HepG2 (cell line): ENCODE data around the gene DPM1. TPM values are rescaled to one million over a fixed set of nuclear protein-coding genes. Genes with fewer than 3 reads are reported as not detected.

Experiments used
- CAMTA2 ChIP-seq: sonication (generic); formaldehyde crosslinking; IDR thresholded peaks from 2 replicates; pipeline ENCODE4 v1.4.0; 2020; ENCODE audit warnings: mild to moderate bottlenecking, missing genetic modification reagents, borderline replicate concordance
- DPF2 ChIP-seq: sonication (generic); formaldehyde crosslinking; IDR thresholded peaks from 2 replicates; pipeline ENCODE4 v1.4.0; 2020; ENCODE audit warnings: mild to moderate bottlenecking, low read depth, missing genetic modification reagents, borderline replicate concordance
- FOXM1 ChIP-seq: sonication (generic); formaldehyde crosslinking; IDR thresholded peaks from 2 replicates; pipeline ENCODE4 v1.5.0; 2020; ENCODE audit warnings: missing genetic modification reagents
- IRX3 ChIP-seq: sonication (generic); formaldehyde crosslinking; IDR thresholded peaks from 2 replicates; pipeline ENCODE4 v1.8.1; 2023; ENCODE audit warnings: mild to moderate bottlenecking, low read depth, missing genetic modification reagents, borderline replicate concordance
- KAT7 ChIP-seq: IDR thresholded peaks from 2 replicates; pipeline ENCODE4 v1.6.1; 2018; ENCODE audit warnings: borderline replicate concordance, missing compliant biosample characterization
- POGZ ChIP-seq: sonication (generic); formaldehyde crosslinking; IDR thresholded peaks from 2 replicates; pipeline ENCODE4 v1.4.0; 2020; ENCODE audit warnings: mild to moderate bottlenecking, missing genetic modification reagents
- POLR2AphosphoS2 ChIP-seq: IDR thresholded peaks from 2 replicates; pipeline ENCODE4 v1.6.1; 2011; ENCODE audit warnings: low read depth, low read length, improper control_type of control experiment
- SMARCC2 ChIP-seq: fragments of 450-650 bp; IDR thresholded peaks from 2 replicates; pipeline ENCODE4 v1.6.1; 2017; ENCODE audit warnings: antibody characterized with exemption, mild to moderate bottlenecking
- SRSF9 ChIP-seq: fragments of 200-400 bp; formaldehyde crosslinking; IDR thresholded peaks from 2 replicates; pipeline ENCODE4 v1.6.1; 2018; ENCODE audit warnings: borderline replicate concordance, mild to moderate bottlenecking, low read depth, low read length; ENCODE audit not compliant: insufficient read depth, poor library complexity, severe bottlenecking
- TAF15 ChIP-seq: fragments of 200-400 bp; formaldehyde crosslinking; IDR thresholded peaks from one replicate; pipeline ENCODE4 v1.6.1; 2018; ENCODE audit warnings: mild to moderate bottlenecking, low read depth, low read length; ENCODE audit not compliant: poor library complexity, severe bottlenecking
- TEAD2 ChIP-seq: sonication (generic); formaldehyde crosslinking; IDR thresholded peaks from 2 replicates; pipeline ENCODE4 v1.9.0; 2021; ENCODE audit warnings: missing genetic modification reagents
- TRIM24 ChIP-seq: sonication (generic); formaldehyde crosslinking; IDR thresholded peaks from 2 replicates; pipeline ENCODE4 v1.8.0; 2022; ENCODE audit warnings: mild to moderate bottlenecking, missing genetic modification reagents
- XBP1 ChIP-seq: sonication (generic); formaldehyde crosslinking; IDR thresholded peaks from 2 replicates; pipeline ENCODE4 v1.5.0; 2020; ENCODE audit warnings: missing genetic modification reagents
- ZNF205 ChIP-seq: IDR thresholded peaks from 2 replicates; pipeline ENCODE4 v1.6.1; 2018; ENCODE audit warnings: missing biosample characterization, missing genetic modification reagents
- ZNF282 ChIP-seq: fragments of 450-650 bp; IDR thresholded peaks from 2 replicates; pipeline ENCODE4 v1.6.1; 2018; ENCODE audit not compliant: partially characterized antibody
- ZNF292 ChIP-seq: sonication (generic); formaldehyde crosslinking; IDR thresholded peaks from 2 replicates; pipeline ENCODE4 v1.8.1; 2022; ENCODE audit warnings: mild to moderate bottlenecking, low read depth, missing genetic modification reagents, borderline replicate concordance
- ZNF567 ChIP-seq: sonication (generic); formaldehyde crosslinking; IDR thresholded peaks from 2 replicates; pipeline ENCODE4 v1.8.1; 2023; ENCODE audit warnings: mild to moderate bottlenecking, missing genetic modification reagents, borderline replicate concordance
- ZNF580 ChIP-seq: IDR thresholded peaks from 2 replicates; pipeline ENCODE4 v1.6.1; 2016; ENCODE audit warnings: low read depth, borderline replicate concordance
- ZNF703 ChIP-seq: sonication (generic); formaldehyde crosslinking; IDR thresholded peaks from 2 replicates; pipeline ENCODE4 v1.5.1; 2020; ENCODE audit warnings: missing genetic modification reagents, mild to moderate bottlenecking, moderate library complexity, borderline replicate concordance
- ZNF770 ChIP-seq: sonication (generic); formaldehyde crosslinking; IDR thresholded peaks from 2 replicates; pipeline ENCODE4 v1.5.0; 2020; ENCODE audit warnings: mild to moderate bottlenecking, missing genetic modification reagents
- ZNF780A ChIP-seq: sonication (generic); formaldehyde crosslinking; IDR thresholded peaks from 2 replicates; pipeline ENCODE4 v1.8.0; 2022; ENCODE audit warnings: mild to moderate bottlenecking, missing genetic modification reagents, moderate library complexity
- ZNF782 ChIP-seq: sonication (generic); formaldehyde crosslinking; IDR thresholded peaks from 2 replicates; pipeline ENCODE4 v1.4.0; 2020; ENCODE audit warnings: missing genetic modification reagents, mild to moderate bottlenecking, borderline replicate concordance
- ZSCAN12 ChIP-seq: sonication (generic); formaldehyde crosslinking; IDR thresholded peaks from 2 replicates; pipeline ENCODE4 v1.9.0; 2021; ENCODE audit warnings: mild to moderate bottlenecking, missing genetic modification reagents
- polyA plus RNA-seq, 8 experiments: library from polyadenylated mRNA; depleted of rRNA in 3 of 8; stranded (reverse) in 7 of 8; unstranded in 1 of 8; fragments of >200 nt; fragmentation: Illumina TruSeq in 4 of 8; extraction: Trizol in 4 of 8; gene quantifications; 2 replicates each; pipeline versions ENCODE4 v1.2.1 to v1.2.3, GENCODE V29; 2011 to 2016; ENCODE audit warnings: low read depth in 4 of 8, missing spikeins in 1 of 8, mixed read lengths in 1 of 8; ENCODE audit not compliant: insufficient read depth in 1 of 8
- total RNA-seq, 5 experiments: library from RNA; depleted of rRNA; stranded (reverse); fragments of >200 nt; fragmentation: Illumina TruSeq; extraction: Trizol; gene quantifications; 2 replicates each; pipeline ENCODE4 v1.2.3, GENCODE V29; 2016; ENCODE audit warnings: low read depth in 1 of 5
- TF ChIP-seq, protein P1 (sequence below): sonication (generic); formaldehyde crosslinking; IDR thresholded peaks from 2 replicates; pipeline ENCODE4 v1.4.0; 2020; ENCODE audit warnings: missing genetic modification reagents, mild to moderate bottlenecking, borderline replicate concordance

The DPM1 gene
- total and polyA plus RNA-seq, 2 of the 13 experiments (the other 11 are each of a cell fraction or from before 2014, with no cell fraction given), result 83.2 to 161 TPM

DNA sequence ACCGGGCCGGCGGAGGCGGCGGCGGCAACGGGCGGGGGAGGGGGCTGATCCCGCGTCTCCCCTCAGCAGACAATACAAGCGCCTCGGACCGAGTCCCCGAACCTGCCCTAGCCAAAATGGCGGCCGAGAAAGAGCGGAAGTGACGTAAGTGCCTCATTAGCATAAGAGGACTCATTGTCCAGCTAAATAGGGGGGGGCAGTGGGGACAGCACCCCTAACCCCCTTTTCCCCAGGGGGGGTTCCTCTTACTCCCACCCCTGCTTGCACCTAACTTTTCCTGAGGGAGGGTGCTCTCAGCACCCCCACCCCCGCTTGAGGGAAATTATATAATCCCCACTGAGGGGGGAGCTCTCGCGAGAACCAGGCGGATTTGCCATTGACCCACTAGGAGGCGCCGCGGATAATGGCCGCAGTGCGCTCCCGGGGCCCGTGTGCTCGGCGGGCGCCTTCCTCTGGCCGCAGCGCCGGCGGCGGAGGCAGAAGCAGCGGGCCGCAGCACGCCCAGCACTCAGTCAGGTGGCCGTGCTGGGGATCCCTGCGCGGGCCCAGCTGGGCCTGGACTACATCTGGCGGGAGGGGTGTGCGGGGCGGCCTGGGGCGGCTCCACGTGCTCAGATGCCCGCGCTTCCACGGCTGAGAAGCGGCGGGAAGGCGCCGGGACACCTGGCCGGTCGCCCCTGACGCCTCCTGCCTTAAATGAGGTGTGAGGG is 26.9 kb downstream of the DPM1 start, which contains the start of gene ADNP (continued):
- TF ChIP-seq ZNF567 (CRISPR knock-in tag), result no peak
- no peak for TF ChIP-seq TRIM24 (CRISPR knock-in tag)
- TF ChIP-seq KAT7, result no peak
- 0 out of 2 replicates have a peak, but pooled peaks have one; percentile 32 for TF ChIP-seq IRX3 (CRISPR knock-in tag)
- TF ChIP-seq CAMTA2 (CRISPR knock-in tag), result peak; percentile 46; the same call in 1 of the 2 replicates
- no peak for TF ChIP-seq DPF2 (CRISPR knock-in tag)
- TF ChIP-seq SRSF9, result no peak
- no peak for TF ChIP-seq ZNF703 (CRISPR knock-in tag)
- no peak for TF ChIP-seq ZNF770 (CRISPR knock-in tag)
- TF ChIP-seq SMARCC2, result no peak
- no peak for TF ChIP-seq ZNF282
- TF ChIP-seq XBP1 (CRISPR knock-in tag), result 0 out of 2 replicates have a peak, but pooled peaks have one; percentile 23
- no peak for TF ChIP-seq ZNF205 (CRISPR knock-in tag)
- TF ChIP-seq POGZ (CRISPR knock-in tag), result peak; percentile 75
- TF ChIP-seq POLR2AphosphoS2, result peak; percentile 88
- TF ChIP-seq, protein P1, sequence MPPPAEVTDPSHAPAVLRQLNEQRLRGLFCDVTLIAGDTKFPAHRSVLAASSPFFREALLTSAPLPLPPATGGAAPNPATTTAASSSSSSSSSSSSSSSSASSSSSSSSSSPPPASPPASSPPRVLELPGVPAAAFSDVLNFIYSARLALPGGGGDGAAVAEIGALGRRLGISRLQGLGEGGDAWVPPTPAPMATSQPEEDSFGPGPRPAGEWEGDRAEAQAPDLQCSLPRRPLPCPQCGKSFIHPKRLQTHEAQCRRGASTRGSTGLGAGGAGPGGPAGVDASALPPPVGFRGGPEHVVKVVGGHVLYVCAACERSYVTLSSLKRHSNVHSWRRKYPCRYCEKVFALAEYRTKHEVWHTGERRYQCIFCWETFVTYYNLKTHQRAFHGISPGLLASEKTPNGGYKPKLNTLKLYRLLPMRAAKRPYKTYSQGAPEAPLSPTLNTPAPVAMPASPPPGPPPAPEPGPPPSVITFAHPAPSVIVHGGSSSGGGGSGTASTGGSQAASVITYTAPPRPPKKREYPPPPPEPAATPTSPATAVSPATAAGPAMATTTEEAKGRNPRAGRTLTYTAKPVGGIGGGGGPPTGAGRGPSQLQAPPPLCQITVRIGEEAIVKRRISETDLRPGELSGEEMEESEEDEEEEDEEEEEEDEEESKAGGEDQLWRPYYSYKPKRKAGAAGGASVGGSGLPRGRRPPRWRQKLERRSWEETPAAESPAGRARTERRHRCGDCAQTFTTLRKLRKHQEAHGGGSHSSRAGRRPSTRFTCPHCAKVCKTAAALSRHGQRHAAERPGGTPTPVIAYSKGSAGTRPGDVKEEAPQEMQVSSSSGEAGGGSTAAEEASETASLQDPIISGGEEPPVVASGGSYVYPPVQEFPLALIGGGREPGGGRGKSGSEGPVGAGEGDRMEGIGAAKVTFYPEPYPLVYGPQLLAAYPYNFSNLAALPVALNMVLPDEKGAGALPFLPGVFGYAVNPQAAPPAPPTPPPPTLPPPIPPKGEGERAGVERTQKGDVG (CRISPR knock-in tag), result peak; percentile 87; the same call in 1 of the 2 replicates
- TF ChIP-seq ZSCAN12, result no peak
- no peak for TF ChIP-seq TEAD2 (CRISPR knock-in tag)
- TF ChIP-seq ZNF782 (CRISPR knock-in tag), result 0 out of 2 replicates have a peak, but pooled peaks have one; percentile 62
- no peak for TF ChIP-seq FOXM1 (CRISPR knock-in tag)
- TF ChIP-seq ZNF580, result peak; percentile 39; the same call in 1 of the 2 replicates
- no peak for TF ChIP-seq ZNF780A (CRISPR knock-in tag)
- TF ChIP-seq ZNF292 (CRISPR knock-in tag), result no peak
- TF ChIP-seq TAF15, result no peak
